Fibroblast of the conjunctiva (primary cell): ENCODE results near the gene FBH1.

ENCODE experiments used
- DNase-seq: peaks from one replicate; pipeline ENCODE4 v3.0.0-alpha.2; 2010; ENCODE audit warnings: low read depth

Gene FBH1

GRCh38 chr10:5981529-5981928, 91.5 kb downstream of the FBH1 start:
- no peak for DNase-seq

GRCh38 chr10:5983774-5984173, 93.7 kb downstream of the FBH1 start:
- DNase-seq: no peak

- DNase-seq: no peak
Measured at GRCh38 chr10:5985029-5985428, 95.0 kb downstream of the FBH1 start.
